NCI-H2107 treated with DMSO at 0.1 percent for 48 hours (cell line): ENCODE results near the gene ICOSLG.
"Not testable (repeated sequence)": the region's sequence is repeated elsewhere in the genome, so short reads cannot be mapped to it uniquely, and the experiment has no call there.

Experiments
- DNase-seq: peaks from one replicate; lab custom pipeline; 2025; ENCODE audit not compliant: unreplicated experiment; lab: John Stamatoyannopoulos, UW

ICOSLG gene

DNA sequence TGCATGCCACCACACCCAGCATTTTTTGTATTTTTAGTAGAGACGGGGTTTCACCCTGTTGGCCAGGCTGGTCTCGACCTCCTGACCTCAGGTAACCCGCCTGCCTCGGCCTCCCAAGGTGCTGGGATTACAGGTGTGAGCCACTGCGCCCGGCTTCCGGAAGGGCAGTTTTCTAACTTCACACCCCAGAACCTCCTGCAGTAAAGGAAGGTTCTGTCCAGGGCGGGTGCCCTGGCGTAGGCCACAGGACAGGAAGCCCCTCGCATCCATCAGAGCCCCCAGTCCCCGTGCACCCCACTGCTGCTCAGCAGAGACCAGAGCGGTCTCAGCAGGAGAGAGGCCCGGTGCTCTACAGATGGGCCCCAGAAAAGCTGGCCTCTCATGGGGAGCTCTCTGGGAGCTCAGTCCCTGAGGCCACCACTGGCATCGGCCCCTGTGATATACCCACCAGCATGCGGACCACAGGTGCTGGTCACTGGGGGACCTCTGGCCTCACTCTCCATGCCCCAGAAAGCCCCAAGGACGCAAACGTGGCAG lies 25.1 kb upstream of the ICOSLG start:
- no peak for DNase-seq

- DNase-seq, result no peak
These were observed 23.0 kb upstream of the ICOSLG start for GRCh38 chr21:44263768-44264167.

- no peak for DNase-seq
These were observed 22.5 kb upstream of the ICOSLG start for GRCh38 chr21:44263221-44263760.

GRCh38 chr21:44262338-44263056 lies 21.8 kb upstream of the ICOSLG start:
- no peak for DNase-seq

DNA sequence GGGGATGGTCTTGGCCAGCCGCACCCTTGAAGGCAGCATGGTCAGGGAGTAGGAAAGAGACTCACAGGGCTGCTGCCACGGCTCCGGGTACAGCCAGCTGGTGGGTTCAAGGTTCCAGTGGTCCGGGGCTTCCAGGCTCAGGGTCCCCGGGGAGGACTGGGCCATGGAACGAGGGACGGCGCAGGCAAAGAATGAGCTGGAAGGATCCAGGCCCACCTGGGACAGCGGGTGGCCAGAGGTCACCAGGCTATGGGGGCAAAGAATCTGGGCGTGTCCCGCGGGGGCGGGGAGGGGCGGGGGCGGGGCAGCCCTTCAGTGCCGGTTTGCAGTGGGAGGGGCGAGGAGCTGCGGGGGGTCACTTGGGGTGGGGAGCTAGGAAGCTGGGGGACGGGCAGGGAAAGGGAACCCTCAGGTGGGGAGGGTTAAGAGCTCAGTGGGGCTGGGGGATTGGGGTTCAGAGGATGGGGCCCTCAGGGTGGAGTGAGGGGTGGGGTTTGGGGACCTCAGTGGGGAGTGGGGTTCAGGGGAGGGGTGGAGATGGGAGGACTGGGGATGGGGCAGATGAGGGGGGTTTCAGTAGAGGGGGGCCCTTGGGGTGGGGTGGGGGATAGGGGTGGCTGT lies 21.0 kb upstream of the ICOSLG start, which contains the start of gene DNMT3L:
Gene DNMT3L (minus strand): TSS at position 223 of the 621 bp plus-strand sequence. CDS start 638 bp downstream, outside the sequence.
- no peak for DNase-seq

DNA sequence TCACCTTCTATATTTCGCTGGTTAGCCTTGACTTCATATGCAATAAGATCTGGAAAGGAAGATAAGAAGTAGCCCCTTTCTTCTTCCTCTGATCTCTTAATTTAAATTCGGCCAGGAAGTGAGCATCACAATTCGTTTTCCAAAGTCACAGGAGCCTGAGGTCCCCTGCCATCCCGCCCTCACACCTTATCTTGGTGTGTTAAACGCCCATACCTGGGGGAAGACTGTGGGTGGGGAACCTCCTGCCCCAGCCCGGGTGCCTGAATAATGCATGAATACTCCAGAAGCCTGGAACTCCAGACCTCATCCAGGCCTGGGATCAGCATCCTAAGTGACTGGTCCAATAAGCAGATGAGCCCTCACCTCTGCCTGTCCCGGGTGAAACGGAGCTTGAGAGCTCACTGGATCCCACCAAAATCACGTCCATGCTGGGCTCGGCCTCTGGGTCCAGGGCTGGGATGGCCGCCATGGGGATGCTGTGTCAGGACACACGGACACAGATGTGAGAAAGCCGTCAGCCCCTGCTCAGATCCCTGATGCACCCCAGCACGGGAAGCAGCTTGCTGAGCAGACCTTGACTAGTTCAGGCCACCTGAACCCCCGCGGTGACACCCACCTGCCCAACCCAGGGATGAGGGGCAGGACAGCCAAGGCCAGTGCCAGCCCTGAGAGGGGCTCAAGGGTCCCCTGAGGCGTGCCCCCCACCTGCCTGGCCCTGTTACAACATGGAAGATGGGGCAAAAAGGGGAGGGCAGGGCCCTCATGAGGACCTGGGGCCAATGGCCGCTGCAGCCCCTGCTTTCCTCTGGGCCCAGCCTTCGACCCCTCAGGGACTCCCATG lies 20.3 kb upstream of the ICOSLG start:
- DNase-seq, result no peak

- no peak for DNase-seq
These were observed 19.3 kb upstream of the ICOSLG start for GRCh38 chr21:44260066-44260465.

- no peak for DNase-seq
These were observed 18.5 kb upstream of the ICOSLG start for GRCh38 chr21:44259082-44259705.

DNA sequence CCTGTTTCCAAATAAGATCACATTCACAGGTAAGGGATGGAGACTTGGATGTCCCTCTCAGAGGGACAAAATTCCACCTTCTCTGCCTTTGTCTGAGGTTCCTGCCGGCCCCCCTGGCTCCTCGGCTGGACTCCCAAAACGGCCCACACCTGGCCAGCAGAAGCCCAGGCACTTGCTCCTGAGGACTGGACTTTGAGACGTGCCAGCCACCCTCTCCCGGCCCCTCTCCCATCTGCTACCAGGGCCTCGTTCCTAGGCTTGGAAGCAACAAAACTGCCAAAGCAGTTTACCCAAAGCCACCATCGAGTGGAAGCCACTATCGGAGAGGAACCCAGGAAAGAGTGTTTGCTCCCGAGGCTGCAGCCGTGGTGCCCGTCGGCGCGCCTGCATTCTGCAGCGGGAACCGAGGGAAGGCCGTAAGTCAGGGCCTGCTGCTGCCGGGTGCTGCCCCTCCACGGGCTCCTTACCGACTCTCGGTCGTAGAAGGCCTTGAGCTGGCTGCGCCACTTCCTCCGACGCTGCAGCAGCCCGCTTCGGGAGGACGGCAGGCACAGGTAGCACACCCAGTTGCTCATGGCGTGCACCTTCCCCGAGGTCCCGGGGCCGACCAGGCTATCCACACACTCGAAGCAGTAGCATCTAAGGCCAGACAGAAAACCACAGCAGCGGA lies 17.4 kb upstream of the ICOSLG start:
- no peak for DNase-seq

DNA sequence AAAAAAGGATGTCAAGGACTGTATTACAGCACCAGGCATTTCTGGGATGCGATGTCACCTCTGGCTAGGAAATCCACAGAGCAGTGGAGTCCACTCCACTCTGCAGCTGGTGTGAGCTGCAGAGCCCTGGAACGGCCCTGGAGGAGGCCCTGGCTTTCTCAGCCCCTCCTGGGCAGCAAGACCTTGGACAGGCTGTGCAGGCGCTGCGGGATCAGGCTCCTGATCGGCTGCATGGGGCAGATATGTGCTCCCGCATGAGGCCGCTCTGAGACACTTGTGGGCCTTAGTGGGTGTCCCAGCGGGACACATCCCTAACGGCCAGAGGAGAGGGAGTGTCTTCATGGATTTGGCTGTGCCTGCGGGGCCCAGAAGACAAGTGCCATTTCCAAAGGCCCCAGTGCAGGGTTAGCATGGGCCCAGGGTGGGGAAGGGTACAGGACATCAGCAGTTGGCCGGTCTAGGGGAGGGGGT lies 14.8 kb upstream of the ICOSLG start:
- DNase-seq, result no peak

- DNase-seq, result no peak
These were observed 13.3 kb upstream of the ICOSLG start for GRCh38 chr21:44253832-44254710.

DNA sequence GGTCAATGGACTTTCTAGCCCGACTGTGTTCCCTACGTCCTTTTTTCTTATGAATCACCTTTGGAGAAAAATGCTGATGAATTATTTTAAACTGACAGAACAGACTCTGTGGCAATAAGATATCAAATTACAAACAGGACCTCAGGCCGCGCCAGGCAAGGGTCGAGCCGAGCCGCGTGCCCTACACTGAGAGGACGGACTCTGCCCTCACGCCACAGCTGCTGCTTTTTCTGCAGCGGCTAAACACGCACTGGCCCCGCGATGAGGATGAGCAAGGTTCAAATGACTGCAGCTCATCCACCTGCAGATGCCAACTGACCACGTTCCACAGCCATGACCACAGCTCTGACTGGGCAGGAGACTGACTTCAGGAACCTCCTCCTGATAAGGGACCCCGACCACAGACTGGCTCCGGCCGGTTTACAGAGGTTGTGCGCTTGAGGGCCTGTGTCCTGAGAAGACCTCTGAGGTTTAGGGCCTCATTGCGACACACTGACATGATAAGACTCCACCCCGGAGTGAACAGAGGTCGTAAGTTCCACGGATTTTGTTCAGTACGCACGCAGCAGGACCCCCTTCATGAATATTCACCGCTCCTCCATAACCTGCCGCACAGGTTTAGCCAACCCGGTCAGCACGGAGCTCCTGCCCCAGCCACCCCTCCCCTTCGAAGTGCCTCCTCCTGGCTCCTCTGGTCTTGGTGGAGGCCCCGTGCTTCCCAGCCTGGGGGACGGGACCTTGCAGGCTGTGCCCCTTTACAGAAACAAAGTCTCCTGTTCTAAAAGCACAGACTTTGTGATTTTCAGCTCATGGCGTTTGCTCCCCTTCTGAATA lies 8.7 kb upstream of the ICOSLG start:
- not testable (repeated sequence) for DNase-seq

DNA sequence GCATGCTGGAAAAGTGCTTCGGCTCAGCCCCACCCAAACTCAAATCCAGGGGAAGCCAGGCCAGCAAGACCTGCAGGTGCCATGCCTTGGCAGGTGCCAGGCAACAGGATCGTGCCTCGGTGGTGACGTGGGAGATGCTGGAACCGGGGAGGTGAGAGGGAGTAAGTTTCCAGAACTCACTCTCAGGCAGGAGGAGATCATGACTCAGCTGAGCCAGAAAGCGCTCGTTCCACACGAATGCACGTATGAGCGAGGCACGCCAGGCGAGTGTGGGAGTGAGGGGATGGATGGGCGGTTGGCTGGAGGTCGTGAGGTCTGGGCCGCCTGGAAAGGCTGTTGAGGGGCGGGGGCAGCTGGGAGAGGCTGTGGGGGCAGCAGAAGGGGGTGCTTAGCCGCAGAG lies 7.2 kb upstream of the ICOSLG start:
- not testable (repeated sequence) for DNase-seq

DNA sequence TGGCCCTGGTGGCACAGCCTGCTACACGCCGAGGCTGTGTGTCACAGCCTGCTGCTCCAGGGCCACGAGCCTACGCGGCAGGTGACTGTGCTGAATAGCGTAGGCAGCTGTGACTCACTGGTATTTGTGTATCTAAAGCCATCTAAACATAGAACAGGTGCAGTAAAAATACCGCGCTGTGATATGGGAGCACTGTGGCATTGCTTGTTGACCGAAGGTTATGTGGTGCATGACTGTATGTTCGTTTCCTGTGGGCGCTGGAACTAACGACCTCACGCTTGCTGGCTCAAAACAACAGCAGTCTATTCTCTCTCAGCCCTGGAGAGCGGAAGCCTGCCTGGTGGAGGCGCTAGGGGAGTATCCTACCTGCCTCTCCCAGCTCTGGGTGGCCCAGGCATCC lies 3.2 kb upstream of the ICOSLG start:
- DNase-seq, result not testable (repeated sequence)

DNA sequence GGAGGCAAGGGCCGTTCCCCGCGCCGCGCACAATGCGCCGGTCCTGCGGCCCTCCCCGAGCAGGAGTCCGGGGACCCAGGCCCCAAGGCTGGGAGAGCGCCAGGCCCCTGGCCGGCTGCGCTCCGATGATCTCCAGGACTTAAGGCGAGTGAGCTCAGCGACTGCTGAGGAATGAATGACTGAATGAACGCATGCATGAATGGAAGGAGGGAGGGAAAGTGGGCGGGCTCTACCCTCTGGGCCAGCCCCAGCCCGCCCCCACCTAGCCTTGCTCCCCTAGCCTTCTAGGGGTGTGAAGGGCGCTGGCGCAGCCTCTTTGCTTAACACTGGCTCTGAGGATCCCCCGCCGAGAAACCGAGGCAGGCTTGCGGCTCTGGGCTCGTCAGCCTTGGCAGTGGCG lies 538 bp upstream of the ICOSLG start:
- not testable (repeated sequence) for DNase-seq

GRCh38 chr21:44240353-44240752 lies 390 bp downstream of the ICOSLG start:
- not testable (repeated sequence) for DNase-seq

DNA sequence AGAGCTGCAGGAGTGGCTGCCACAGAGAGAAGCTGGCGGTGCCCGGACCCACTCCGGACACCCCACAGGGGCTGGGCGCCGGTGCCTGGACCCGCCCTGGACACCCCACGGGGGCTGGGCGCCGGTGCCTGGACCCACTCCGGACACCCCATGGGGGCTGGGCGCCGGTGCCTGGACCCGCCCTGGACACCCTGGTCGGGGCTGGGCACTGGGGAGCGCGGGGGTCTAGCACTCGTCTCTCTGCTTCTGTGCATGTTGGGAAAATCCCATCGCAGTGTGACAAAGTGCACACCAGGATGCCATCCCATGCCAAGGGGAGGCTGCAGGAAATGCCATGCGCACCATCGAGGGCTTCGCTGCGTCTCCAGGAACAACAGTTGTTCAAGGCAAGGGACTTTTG lies 11.2 kb downstream of the ICOSLG start:
- DNase-seq, result not testable (repeated sequence)

DNA sequence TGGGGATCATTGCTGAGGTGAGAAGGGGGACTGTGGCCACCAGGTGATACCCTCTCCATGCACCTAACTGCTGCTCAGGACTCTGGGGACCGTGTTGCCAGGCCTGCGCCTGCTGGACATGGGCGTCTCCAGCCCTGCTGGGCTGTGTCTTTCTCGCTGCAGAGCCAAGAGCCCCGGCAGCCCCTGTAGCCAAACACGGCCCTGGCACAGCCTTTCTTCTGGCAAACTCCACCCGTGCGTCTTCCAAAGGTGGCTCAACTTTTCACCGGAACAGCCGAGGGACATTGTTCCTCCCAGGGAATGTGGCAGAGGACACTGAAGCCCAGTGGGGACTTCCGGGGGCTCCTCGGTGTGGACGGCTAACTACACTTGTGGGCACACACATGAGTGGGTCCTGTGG lies 12.6 kb downstream of the ICOSLG start:
- not testable (repeated sequence) for DNase-seq
